HepG2 (cell line): Measurements from ENCODE around the gene TARDBP. TPM values are rescaled to one million over a fixed set of nuclear protein-coding genes. Genes with fewer than 3 reads are reported as not detected.

ENCODE experiments used
- CEBPG ChIP-seq: IDR thresholded peaks from 2 replicates; pipeline ENCODE4 v1.6.1; 2016
- DNMT3B ChIP-seq: conservative IDR thresholded peaks from 2 replicates; pipeline ENCODE4 v1.6.1; 2016; ENCODE audit warnings: missing biosample characterization, control low read depth
- FOXP1 ChIP-seq, 2 experiments: fragments of 450-650 bp in 1 of 2; IDR thresholded peaks; 2 replicates each; pipeline ENCODE4 v1.6.1; 2017 to 2018; ENCODE audit warnings: antibody characterized with exemption in 1 of 2
- HES4 ChIP-seq: sonication (generic); formaldehyde crosslinking; IDR thresholded peaks from 2 replicates; pipeline ENCODE4 v1.9.0; 2021; ENCODE audit warnings: mild to moderate bottlenecking, missing genetic modification reagents, borderline replicate concordance
- HNF4A ChIP-seq: sonication (generic); formaldehyde crosslinking; IDR thresholded peaks from 2 replicates; pipeline ENCODE4 v1.4.0; 2020; ENCODE audit warnings: missing genetic modification reagents
- JUNB ChIP-seq: sonication (generic); formaldehyde crosslinking; IDR thresholded peaks from 2 replicates; pipeline ENCODE4 v1.8.0; 2022; ENCODE audit warnings: missing genetic modification reagents, mild to moderate bottlenecking, borderline replicate concordance
- KAT7 ChIP-seq: IDR thresholded peaks from 2 replicates; pipeline ENCODE4 v1.6.1; 2018; ENCODE audit warnings: borderline replicate concordance, missing compliant biosample characterization
- MBD4 ChIP-seq: IDR thresholded peaks from 2 replicates; pipeline ENCODE4 v1.6.1; 2012; ENCODE audit warnings: low read length, inconsistent platforms, borderline replicate concordance
- NONO ChIP-seq, 2 experiments: fragments of 450-650 bp in 1 of 2; sonication (generic) in 1 of 2; formaldehyde crosslinking in 1 of 2; IDR thresholded peaks in 1 of 2; conservative IDR thresholded peaks in 1 of 2; 2 replicates each; pipeline versions ENCODE4 v1.6.1 to v1.8.0; 2017 to 2022; ENCODE audit warnings: mild to moderate bottlenecking in 1 of 2, missing genetic modification reagents in 1 of 2, moderate library complexity in 1 of 2
- POLR2AphosphoS5 ChIP-seq: IDR thresholded peaks from 2 replicates; pipeline ENCODE4 v1.6.1; 2012; ENCODE audit warnings: low read depth, low read length
- PPARG ChIP-seq: conservative IDR thresholded peaks from 2 replicates; pipeline ENCODE4 v1.6.1; 2016; ENCODE audit warnings: missing biosample characterization, missing genetic modification reagents
- RFX3 ChIP-seq: IDR thresholded peaks from 2 replicates; pipeline ENCODE4 v1.6.1; 2016; ENCODE audit warnings: missing biosample characterization, missing genetic modification reagents
- TP53 ChIP-seq: sonication (generic); formaldehyde crosslinking; conservative IDR thresholded peaks from 2 replicates; pipeline ENCODE4 v1.4.0; 2020; ENCODE audit warnings: missing genetic modification reagents
- ZFP82 ChIP-seq: sonication (generic); formaldehyde crosslinking; IDR thresholded peaks from 2 replicates; pipeline ENCODE4 v1.5.1; 2020; ENCODE audit warnings: mild to moderate bottlenecking, missing genetic modification reagents, borderline replicate concordance
- ZNF121 ChIP-seq: sonication (generic); formaldehyde crosslinking; IDR thresholded peaks from 2 replicates; pipeline ENCODE4 v1.5.0; 2020; ENCODE audit warnings: mild to moderate bottlenecking, missing genetic modification reagents
- ZNF543 ChIP-seq: sonication (generic); formaldehyde crosslinking; IDR thresholded peaks from 2 replicates; pipeline ENCODE4 v1.4.0; 2020; ENCODE audit warnings: mild to moderate bottlenecking, missing genetic modification reagents
- ZNF703 ChIP-seq: sonication (generic); formaldehyde crosslinking; IDR thresholded peaks from 2 replicates; pipeline ENCODE4 v1.5.1; 2020; ENCODE audit warnings: missing genetic modification reagents, mild to moderate bottlenecking, moderate library complexity, borderline replicate concordance
- ZNF776 ChIP-seq: sonication (generic); formaldehyde crosslinking; IDR thresholded peaks from 2 replicates; pipeline ENCODE4 v1.4.0; 2020; ENCODE audit warnings: mild to moderate bottlenecking, missing genetic modification reagents
- polyA plus RNA-seq, 8 experiments: library from polyadenylated mRNA; depleted of rRNA in 3 of 8; stranded (reverse) in 7 of 8; unstranded in 1 of 8; fragments of >200 nt; fragmentation: Illumina TruSeq in 4 of 8; extraction: Trizol in 4 of 8; gene quantifications; 2 replicates each; pipeline versions ENCODE4 v1.2.1 to v1.2.3, GENCODE V29; 2011 to 2016; ENCODE audit warnings: low read depth in 4 of 8, missing spikeins in 1 of 8, mixed read lengths in 1 of 8; ENCODE audit not compliant: insufficient read depth in 1 of 8
- total RNA-seq, 5 experiments: library from RNA; depleted of rRNA; stranded (reverse); fragments of >200 nt; fragmentation: Illumina TruSeq; extraction: Trizol; gene quantifications; 2 replicates each; pipeline ENCODE4 v1.2.3, GENCODE V29; 2016; ENCODE audit warnings: low read depth in 1 of 5
- TF ChIP-seq, protein P1 (sequence below): sonication (generic); IDR thresholded peaks from 2 replicates; pipeline ENCODE4 v1.6.1; 2016; ENCODE audit warnings: low read depth, borderline replicate concordance
- TF ChIP-seq, protein P2 (sequence below): IDR thresholded peaks from 2 replicates; pipeline ENCODE4 v1.6.1; 2016; ENCODE audit warnings: missing genetic modification reagents, missing compliant biosample characterization
- TF ChIP-seq, protein P3 (sequence below): sonication (generic); formaldehyde crosslinking; IDR thresholded peaks from 2 replicates; pipeline ENCODE4 v1.8.1; 2023; ENCODE audit warnings: mild to moderate bottlenecking, moderate library complexity, missing genetic modification reagents

Gene TARDBP
- total and polyA plus RNA-seq, 2 of the 13 experiments (the other 11 are each of a cell fraction or from before 2014, with no cell fraction given): 62.4 to 93.0 TPM

DNA sequence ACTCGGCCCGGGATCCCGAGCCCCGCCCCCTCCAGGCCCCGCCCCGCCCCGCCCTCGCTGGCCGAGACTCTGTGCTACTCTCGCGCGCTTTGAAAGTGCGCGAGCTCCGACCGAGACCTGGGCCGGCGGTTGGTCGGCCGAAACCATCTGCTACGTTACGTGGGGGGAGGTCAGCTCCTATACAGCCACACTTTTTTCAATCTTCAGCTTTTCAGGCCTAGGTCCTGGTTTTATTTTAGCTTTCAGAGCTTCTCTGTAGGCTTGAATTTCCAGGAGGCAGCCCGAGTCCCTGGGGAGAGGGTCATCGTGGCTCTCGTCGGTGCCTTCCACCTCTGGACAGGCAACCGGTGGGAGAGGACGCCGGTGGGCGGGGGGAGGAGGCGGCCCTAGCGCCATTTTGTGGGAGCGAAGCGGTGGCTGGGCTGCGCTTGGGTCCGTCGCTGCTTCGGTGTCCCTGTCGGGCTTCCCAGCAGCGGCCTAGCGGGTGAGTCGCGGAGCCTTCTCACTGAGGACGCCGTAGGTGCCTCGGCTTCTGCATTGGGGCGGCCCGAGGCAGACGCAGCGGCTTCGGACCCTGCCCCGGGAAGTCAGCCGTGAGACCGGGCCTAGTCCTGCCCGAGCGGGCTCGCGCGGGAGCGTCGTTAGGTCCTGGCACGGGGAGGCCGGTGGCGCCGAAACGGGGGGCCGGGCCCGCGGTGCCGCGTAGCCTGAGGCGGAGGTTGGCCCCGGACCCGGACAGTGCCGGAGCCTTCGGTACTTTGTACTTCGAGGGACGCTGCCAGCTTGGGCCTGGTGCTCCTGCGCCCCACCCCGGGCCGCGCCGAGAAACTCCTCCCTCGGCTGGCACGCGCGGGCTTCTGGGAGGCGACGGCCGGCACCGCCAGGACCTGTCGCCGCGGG is at the start of gene TARDBP (continued):
- no peak; the same call in 1 of the 2 replicates for TF ChIP-seq TP53
- TF ChIP-seq ZNF703 (CRISPR knock-in tag): peak; percentile 82
- TF ChIP-seq ZNF776 (CRISPR knock-in tag): peak; percentile 89
- TF ChIP-seq POLR2AphosphoS5: peak; percentile 90
- 0 out of 2 replicates have a peak, but pooled peaks have one; percentile 26 for TF ChIP-seq RFX3 (CRISPR knock-in tag)
- no peak for TF ChIP-seq JUNB (CRISPR knock-in tag)
- TF ChIP-seq ZNF543 (CRISPR knock-in tag): peak; percentile 91
- TF ChIP-seq HNF4A (CRISPR knock-in tag): no peak; the same call in 1 of the 2 replicates
- peak; percentile 88 for TF ChIP-seq KAT7
- no peak for TF ChIP-seq NONO (IDR thresholded peaks at IDR 0.05)
- TF ChIP-seq NONO (CRISPR knock-in tag; conservative IDR thresholded peaks at IDR 0.05): peak; percentile 79
- no peak for TF ChIP-seq CEBPG (CRISPR knock-in tag)
- TF ChIP-seq, protein P1, sequence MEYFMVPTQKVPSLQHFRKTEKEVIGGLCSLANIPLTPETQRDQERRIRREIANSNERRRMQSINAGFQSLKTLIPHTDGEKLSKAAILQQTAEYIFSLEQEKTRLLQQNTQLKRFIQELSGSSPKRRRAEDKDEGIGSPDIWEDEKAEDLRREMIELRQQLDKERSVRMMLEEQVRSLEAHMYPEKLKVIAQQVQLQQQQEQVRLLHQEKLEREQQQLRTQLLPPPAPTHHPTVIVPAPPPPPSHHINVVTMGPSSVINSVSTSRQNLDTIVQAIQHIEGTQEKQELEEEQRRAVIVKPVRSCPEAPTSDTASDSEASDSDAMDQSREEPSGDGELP: no peak
- no peak; the same call in 1 of the 2 replicates for TF ChIP-seq DNMT3B (CRISPR knock-in tag)
- peak; percentile 92 for TF ChIP-seq HES4 (CRISPR knock-in tag)
- no peak for TF ChIP-seq MBD4
- no peak for TF ChIP-seq PPARG
- TF ChIP-seq, protein P2, sequence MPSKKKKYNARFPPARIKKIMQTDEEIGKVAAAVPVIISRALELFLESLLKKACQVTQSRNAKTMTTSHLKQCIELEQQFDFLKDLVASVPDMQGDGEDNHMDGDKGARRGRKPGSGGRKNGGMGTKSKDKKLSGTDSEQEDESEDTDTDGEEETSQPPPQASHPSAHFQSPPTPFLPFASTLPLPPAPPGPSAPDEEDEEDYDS (CRISPR knock-in tag): peak; percentile 79
- TF ChIP-seq FOXP1 (IDR thresholded peaks at IDR 0.05): no peak
- TF ChIP-seq FOXP1 (CRISPR knock-in tag; IDR thresholded peaks at IDR 0.05): no peak
- no peak; the same call in 1 of the 2 replicates for TF ChIP-seq ZFP82 (CRISPR knock-in tag)
- TF ChIP-seq, protein P3, sequence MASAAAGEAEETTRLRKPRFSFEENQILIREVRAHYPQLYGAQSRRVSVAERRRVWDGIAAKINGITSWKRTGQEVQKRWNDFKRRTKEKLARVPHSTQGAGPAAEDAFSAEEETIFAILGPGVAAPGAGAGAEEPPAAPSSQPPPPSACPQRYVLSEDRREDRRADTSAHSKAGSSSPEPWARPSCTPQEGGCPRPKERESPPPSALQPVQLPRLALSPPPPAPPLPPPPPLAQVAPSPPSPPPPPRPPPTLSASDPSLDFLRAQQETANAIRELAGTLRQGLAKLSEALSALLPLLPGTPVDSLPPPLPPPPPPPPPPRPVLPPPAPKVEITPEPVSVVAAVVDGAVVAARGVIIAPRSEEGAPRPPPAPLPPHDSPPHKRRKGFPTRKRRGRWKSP (CRISPR knock-in tag): peak; percentile 74; the same call in 1 of the 2 replicates
- no peak for TF ChIP-seq ZNF121 (CRISPR knock-in tag)
